GM12873 (cell line): Measurements from ENCODE around the gene TRMO.

Experiments
- CTCF ChIP-seq: IDR thresholded peaks from 2 replicates; pipeline ENCODE4 v1.5.1; 2012; ENCODE audit warnings: low read depth, mild to moderate bottlenecking, moderate library complexity, low read length, control low read depth; ENCODE audit not compliant: insufficient read depth; ENCODE audit errors: missing control alignments

The TRMO gene

GRCh38 chr9:97907046-97907445 is 15.3 kb downstream of the TRMO start:
- no peak for TF ChIP-seq CTCF

- no peak for TF ChIP-seq CTCF
These were observed 16.0 kb downstream of the TRMO start for GRCh38 chr9:97906236-97906831.

GRCh38 chr9:97905228-97905627 is 17.1 kb downstream of the TRMO start:
- no peak for TF ChIP-seq CTCF

GRCh38 chr9:97904725-97905124 is 17.6 kb downstream of the TRMO start:
- no peak for TF ChIP-seq CTCF

- TF ChIP-seq CTCF = no peak
These were observed 19.1 kb downstream of the TRMO start for GRCh38 chr9:97903177-97903576.

GRCh38 chr9:97900738-97901565 is 21.3 kb downstream of the TRMO start:
- peak; percentile 75 for TF ChIP-seq CTCF

- no peak for TF ChIP-seq CTCF
These were observed 22.1 kb downstream of the TRMO start for GRCh38 chr9:97900103-97900737.
